H9 (cell line): ENCODE data around the gene ISG20L2. TPM values are rescaled to one million over a fixed set of nuclear protein-coding genes. Genes with fewer than 3 reads are reported as not detected.

Experiments
- DNase-seq: peaks from one replicate; pipeline ENCODE4 v3.0.0-alpha.2; 2017
- H2AFZ ChIP-seq: one replicate; pipeline ENCODE4 v1.6.1; 2013; ENCODE audit warnings: mild to moderate bottlenecking, low read length, control low read depth, moderate library complexity
- H2AK5ac ChIP-seq: 2 replicates; pipeline ENCODE4 v1.6.1; 2013; ENCODE audit warnings: low read length, control low read depth, mixed read lengths; ENCODE audit not compliant: insufficient read length
- H2BK120ac ChIP-seq: one replicate; pipeline ENCODE4 v1.6.1; 2013; ENCODE audit warnings: low read depth, mild to moderate bottlenecking, low read length, control low read depth, inconsistent platforms; ENCODE audit not compliant: poor library complexity, severe bottlenecking
- H2BK12ac ChIP-seq: 2 replicates; pipeline ENCODE4 v1.6.1; 2013; ENCODE audit warnings: low read length, control low read depth, mixed read lengths, low read depth; ENCODE audit not compliant: insufficient read length
- H2BK15ac ChIP-seq: 2 replicates; pipeline ENCODE4 v1.6.1; 2013; ENCODE audit warnings: low read depth, low read length, control low read depth
- H2BK20ac ChIP-seq: one replicate; pipeline ENCODE4 v1.6.1; 2013; ENCODE audit warnings: low read depth, mild to moderate bottlenecking, low read length, control low read depth, inconsistent platforms; ENCODE audit not compliant: poor library complexity, severe bottlenecking
- H2BK5ac ChIP-seq: 2 replicates; pipeline ENCODE4 v1.6.1; 2013; ENCODE audit warnings: low read length, control low read depth, mixed read lengths; ENCODE audit not compliant: insufficient read length
- H3K14ac ChIP-seq: 2 replicates; pipeline ENCODE4 v1.6.1; 2013; ENCODE audit warnings: low read length, control low read depth; ENCODE audit not compliant: insufficient read depth
- H3K18ac ChIP-seq: 2 replicates; pipeline ENCODE4 v1.6.1; 2013; ENCODE audit warnings: low read depth, mild to moderate bottlenecking, mixed read lengths, low read length, control low read depth; ENCODE audit not compliant: insufficient read length
- H3K23ac ChIP-seq: 2 replicates; pipeline ENCODE4 v1.6.1; 2013; ENCODE audit warnings: low read length, control low read depth, mixed read lengths, low read depth; ENCODE audit not compliant: insufficient read length
- H3K23me2 ChIP-seq: 2 replicates; pipeline ENCODE4 v1.6.1; 2013; ENCODE audit warnings: low read depth, mild to moderate bottlenecking, mixed read lengths, low read length, control low read depth; ENCODE audit not compliant: insufficient read length, poor library complexity, severe bottlenecking
- H3K27ac ChIP-seq: 2 replicates; pipeline ENCODE4 v1.5.1; 2013; ENCODE audit warnings: low read length, control low read depth, mixed read lengths, low read depth; ENCODE audit not compliant: insufficient read length
- H3K27me3 ChIP-seq: 2 replicates; pipeline ENCODE4 v1.6.1; 2013; ENCODE audit warnings: low read length, control low read depth, inconsistent platforms; ENCODE audit not compliant: insufficient read depth
- H3K4ac ChIP-seq: 2 replicates; pipeline ENCODE4 v1.6.1; 2013; ENCODE audit warnings: low read depth, mild to moderate bottlenecking, control low read depth, inconsistent platforms, low read length, moderate library complexity
- H3K4me1 ChIP-seq: 2 replicates; pipeline ENCODE4 v1.6.1; 2013; ENCODE audit warnings: low read length, control low read depth, inconsistent platforms; ENCODE audit not compliant: insufficient read depth
- H3K4me2 ChIP-seq: 2 replicates; pipeline ENCODE4 v1.6.1; 2013; ENCODE audit warnings: low read length, control low read depth, mixed read lengths; ENCODE audit not compliant: insufficient read length, insufficient read depth
- H3K56ac ChIP-seq: 2 replicates; pipeline ENCODE4 v1.6.1; 2013; ENCODE audit warnings: low read depth, mild to moderate bottlenecking, mixed read lengths, low read length, control low read depth; ENCODE audit not compliant: insufficient read length
- H3K79me1 ChIP-seq: 2 replicates; pipeline ENCODE4 v1.6.1; 2013; ENCODE audit warnings: low read depth, mild to moderate bottlenecking, moderate library complexity, low read length, control low read depth, inconsistent platforms; ENCODE audit not compliant: insufficient read depth, poor library complexity, severe bottlenecking
- H3K79me2 ChIP-seq: 2 replicates; pipeline ENCODE4 v1.6.1; 2013; ENCODE audit warnings: low read length, control low read depth, inconsistent platforms; ENCODE audit not compliant: insufficient read depth
- H3K9ac ChIP-seq: 2 replicates; pipeline ENCODE4 v1.6.1; 2013; ENCODE audit warnings: low read length, control low read depth, mixed read lengths; ENCODE audit not compliant: insufficient read length; ENCODE audit errors: extremely low read depth
- H3K9me3 ChIP-seq: one replicate; pipeline ENCODE4 v1.6.1; 2013; ENCODE audit warnings: low read depth, low read length, inconsistent platforms; ENCODE audit not compliant: control insufficient read depth
- H3T11ph ChIP-seq: one replicate; pipeline ENCODE4 v1.6.1; 2013; ENCODE audit warnings: mild to moderate bottlenecking, low read length, control low read depth, inconsistent platforms
- H4K20me1 ChIP-seq: one replicate; pipeline ENCODE4 v1.6.1; 2013; ENCODE audit not compliant: control insufficient read depth, insufficient read length, insufficient read depth
- H4K5ac ChIP-seq: 2 replicates; pipeline ENCODE4 v1.6.1; 2013; ENCODE audit warnings: low read depth, mild to moderate bottlenecking, mixed read lengths, low read length, control low read depth; ENCODE audit not compliant: insufficient read length
- H4K8ac ChIP-seq: replicated peaks from 2 replicates; pipeline ENCODE4 v1.6.1; 2013; ENCODE audit warnings: low read length, control low read depth, mixed read lengths, low read depth; ENCODE audit not compliant: insufficient read length
- H4K91ac ChIP-seq: 2 replicates; pipeline ENCODE4 v1.6.1; 2013; ENCODE audit warnings: low read depth, mild to moderate bottlenecking, moderate library complexity, mixed read lengths, low read length, control low read depth; ENCODE audit not compliant: insufficient read length
- H3K27ac Mint-ChIP-seq, 3 experiments: 2 replicates in 2 of 3; 3 replicates in 1 of 3; pipeline ENCODE4 v1.8.0; 2020 to 2021; ENCODE audit warnings: mixed read lengths in 3 of 3, mild to moderate bottlenecking in 1 of 3, moderate library complexity in 1 of 3
- H3K27me3 Mint-ChIP-seq: 2 replicates; pipeline ENCODE4 v1.8.0; 2021; ENCODE audit warnings: low read depth, mild to moderate bottlenecking, moderate library complexity, mixed read lengths
- H3K36me3 Mint-ChIP-seq, 3 experiments: 2 replicates in 2 of 3; 3 replicates in 1 of 3; pipeline ENCODE4 v1.8.0; 2020 to 2021; ENCODE audit warnings: low read depth in 3 of 3, mixed read lengths in 3 of 3; ENCODE audit not compliant: insufficient read depth in 1 of 3
- H3K4me1 Mint-ChIP-seq, 2 experiments: 2 replicates each; pipeline ENCODE4 v1.8.0; 2020; ENCODE audit warnings: mixed read lengths in 2 of 2
- H3K4me3 Mint-ChIP-seq, 2 experiments: 2 replicates in 1 of 2; 3 replicates in 1 of 2; pipeline ENCODE4 v1.8.0; 2020 to 2021; ENCODE audit warnings: mild to moderate bottlenecking in 2 of 2, mixed read lengths in 2 of 2, moderate library complexity in 1 of 2
- H3K9me3 Mint-ChIP-seq, 2 experiments: 2 replicates in 1 of 2; 3 replicates in 1 of 2; pipeline ENCODE4 v1.8.0; 2020; ENCODE audit warnings: mild to moderate bottlenecking in 2 of 2, mixed read lengths in 2 of 2, moderate library complexity in 1 of 2
- CTCF ChIP-seq: fragments of 200-600 bp; sonication (generic); conservative IDR thresholded peaks from 3 replicates; pipeline ENCODE4 v1.8.0; 2021; ENCODE audit warnings: antibody characterized with exemption, mild to moderate bottlenecking
- WGBS: extraction: QIAGEN DNeasy Blood & Tissue Kit; methylation state at CpG from one replicate; pipeline ENCODE4 v1.1.7; 2013; ENCODE audit warnings: missing lambda C conversion rate, low lambda C conversion rate, mixed read lengths; ENCODE audit not compliant: insufficient read length; ENCODE audit errors: extremely low coverage; 5-methylcytosine and 5-hydroxymethylcytosine counted together
- total RNA-seq: library from RNA; stranded (reverse); gene quantifications from 2 replicates; pipeline ENCODE4 v1.2.1, GENCODE V29; 2021

ISG20L2 gene
- total RNA-seq, 1 experiment from 2014 or later: 57.6 TPM

- H3K27me3 Mint-ChIP-seq: peaks cover 34% of the 10 kb centered on the region
- no peak overlapping the region for H2AK5ac ChIP-seq
These were observed 46.2 kb downstream of the ISG20L2 start for GRCh38 chr1:156682166-156682890.

More at GRCh38 chr1:156682166-156682890, 46.2 kb downstream of the ISG20L2 start:
- Histone ChIP-seq H2BK5ac (no peak overlapping the region), H3K23me2 (no peaks in the 10 kb centered on the region), H3K56ac (no peak overlapping the region), H4K5ac (no peak overlapping the region), H3T11ph (no peak overlapping the region), H3K4ac (no peak overlapping the region), H3K4me2 (no peak overlapping the region), H3K9me3 (no peaks in the 10 kb centered on the region), H3K4me1 (no peaks in the 10 kb centered on the region), H4K91ac (no peak overlapping the region), H3K79me2 (no peaks in the 10 kb centered on the region), H2AFZ (no peak overlapping the region), H2BK20ac (no peak overlapping the region), H2BK12ac (no peak overlapping the region), H3K27me3 (no peaks in the 10 kb centered on the region), H3K23ac (no peak overlapping the region), H2BK15ac (no peak overlapping the region), H3K18ac (no peak overlapping the region), H3K79me1 (no peaks in the 10 kb centered on the region), H3K9ac (no peak overlapping the region), H3K27ac (no peak overlapping the region), H4K8ac (no peak overlapping the region), H3K14ac (no peak overlapping the region), H2BK120ac (no peak overlapping the region), H4K20me1 (no peaks in the 10 kb centered on the region)
- no CpG with 5 or more reads among the region's 5 CpGs for WGBS
- Mint-ChIP-seq H3K9me3 (no peaks in the 10 kb centered on the region), H3K36me3 (no peaks in the 10 kb centered on the region), H3K4me1 (peaks cover 25 to 39% of the 10 kb centered on the region in 2 experiments), H3K27ac (peak overlapping the region in 1 of 3 experiments; percentile 40; a peak in 1 of 7 replicates), H3K4me3 (no peak overlapping the region)
- DNase-seq: peak; percentile 77
- peak; percentile 52 for TF ChIP-seq CTCF
